ENCODE data around the gene KRT80. TPM values are rescaled to one million over a fixed set of nuclear protein-coding genes. Genes with fewer than 3 reads are reported as not detected.

The KRT80 gene
- total and polyA plus RNA-seq, 2 experiments from 2014 or later = not detected

GRCh38 chr12:52175371-52176350 lies 16.2 kb downstream of the KRT80 start:
- peak; percentile 37 for ATAC-seq
- Mint-ChIP-seq H3K4me3 (no peak overlapping the region), H3K4me1 (peaks cover 7% of the 10 kb centered on the region), H3K27me3 (ENCODE audit: insufficient read depth, low read depth, poor library complexity) (peaks cover 7% of the 10 kb centered on the region), H3K36me3 (ENCODE audit: low read depth) (no peaks in the 10 kb centered on the region), H3K9me3 (no peaks in the 10 kb centered on the region), H3K27ac (peak overlapping the region; percentile 85)
- H3K36me3 ChIP-seq (ENCODE audit: insufficient read depth) = no peaks in the 10 kb centered on the region
- no peaks in the 10 kb centered on the region for H3K79me2 ChIP-seq (replicated peaks; ENCODE audit: insufficient read depth)
- no peaks in the 10 kb centered on the region for H3K27me3 ChIP-seq (ENCODE audit: insufficient read depth)
- H3K4me1 ChIP-seq (ENCODE audit: insufficient read depth) = no peaks in the 10 kb centered on the region
- no peaks in the 10 kb centered on the region for H4K20me1 ChIP-seq (replicated peaks; ENCODE audit: insufficient read depth)
- TF ChIP-seq CTCF (conservative IDR thresholded peaks at IDR 0.05; ENCODE audit: low read depth in 2 of 2) (peak; percentile 29 to 51; a peak in 2 of 4 replicates), POLR2AphosphoS5 (IDR thresholded peaks at IDR 0.05; ENCODE audit: low read depth) (no peak)
- H2AFZ ChIP-seq = peak overlapping the region; percentile 91
- H3K4me3 ChIP-seq = no peak overlapping the region
- H3K4me2 ChIP-seq = no peak overlapping the region
- no peaks in the 10 kb centered on the region for H3F3A ChIP-seq (replicated peaks; ENCODE audit: low read depth)
- H3K9me2 ChIP-seq (ENCODE audit: insufficient read depth) = no peaks in the 10 kb centered on the region
- no peak for DNase-seq (ENCODE audit: low spot score)
- no peak overlapping the region for H3K27ac ChIP-seq (ENCODE audit: low read depth)

DNA sequence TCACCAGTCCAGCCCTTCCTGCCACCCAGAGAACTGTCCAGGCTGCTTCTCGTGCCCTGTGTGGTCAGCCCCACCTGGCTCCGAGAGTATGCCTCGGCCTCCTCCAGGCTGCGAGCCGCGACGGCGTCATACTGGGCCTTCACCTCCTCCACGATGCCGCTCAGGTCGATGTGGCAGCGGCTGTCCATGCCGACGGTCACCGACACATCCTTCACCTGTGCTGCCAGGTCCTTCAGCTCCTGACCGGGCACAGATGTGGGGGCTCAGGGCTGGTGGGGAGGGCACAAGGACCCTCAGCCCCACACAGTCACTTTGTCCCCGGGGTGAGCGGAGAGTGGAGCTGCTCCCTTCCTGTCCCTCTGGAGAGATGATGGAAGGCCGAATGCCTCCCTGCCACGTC lies 18.3 kb downstream of the KRT80 start:
- Mint-ChIP-seq H3K4me1 (peaks cover 7% of the 10 kb centered on the region), H3K36me3 (ENCODE audit: low read depth) (no peaks in the 10 kb centered on the region), H3K27me3 (ENCODE audit: insufficient read depth, low read depth, poor library complexity) (peaks cover 10% of the 10 kb centered on the region), H3K9me3 (no peaks in the 10 kb centered on the region), H3K4me3 (no peak overlapping the region), H3K27ac (no peak overlapping the region)
- ATAC-seq (no peak), DNase-seq (ENCODE audit: low spot score) (no peak)
- Histone ChIP-seq H3K36me3 (ENCODE audit: insufficient read depth) (no peaks in the 10 kb centered on the region), H3K9me2 (ENCODE audit: insufficient read depth) (no peaks in the 10 kb centered on the region), H3F3A (replicated peaks; ENCODE audit: low read depth) (no peaks in the 10 kb centered on the region), H4K20me1 (replicated peaks; ENCODE audit: insufficient read depth) (no peaks in the 10 kb centered on the region), H2AFZ (no peak overlapping the region), H3K4me1 (ENCODE audit: insufficient read depth) (no peaks in the 10 kb centered on the region), H3K4me3 (no peak overlapping the region), H3K4me2 (no peak overlapping the region), H3K27me3 (ENCODE audit: insufficient read depth) (no peaks in the 10 kb centered on the region), H3K27ac (ENCODE audit: low read depth) (no peak overlapping the region), H3K79me2 (replicated peaks; ENCODE audit: insufficient read depth) (no peaks in the 10 kb centered on the region)
- TF ChIP-seq POLR2AphosphoS5 (IDR thresholded peaks at IDR 0.05; ENCODE audit: low read depth) (no peak), NANOG (IDR thresholded peaks at IDR 0.05; ENCODE audit: borderline replicate concordance) (no peak), ZNF114 (CRISPR knock-in tag; IDR thresholded peaks at IDR 0.05) (no peak), ZNF331 (CRISPR knock-in tag; IDR thresholded peaks at IDR 0.05; ENCODE audit: low read depth) (no peak), EZH2 (IDR thresholded peaks at IDR 0.05; ENCODE audit: low read depth, unreplicated experiment) (no peak), EZH2phosphoT487 (IDR thresholded peaks at IDR 0.05; ENCODE audit: unreplicated experiment) (no peak), JUNB (IDR thresholded peaks at IDR 0.05; ENCODE audit: unreplicated experiment) (no peak), CTCF (conservative IDR thresholded peaks at IDR 0.05; ENCODE audit: low read depth in 2 of 2) (no peak), STAT1 (IDR thresholded peaks at IDR 0.05; ENCODE audit: unreplicated experiment) (no peak)
- TF ChIP-seq, protein P1, sequence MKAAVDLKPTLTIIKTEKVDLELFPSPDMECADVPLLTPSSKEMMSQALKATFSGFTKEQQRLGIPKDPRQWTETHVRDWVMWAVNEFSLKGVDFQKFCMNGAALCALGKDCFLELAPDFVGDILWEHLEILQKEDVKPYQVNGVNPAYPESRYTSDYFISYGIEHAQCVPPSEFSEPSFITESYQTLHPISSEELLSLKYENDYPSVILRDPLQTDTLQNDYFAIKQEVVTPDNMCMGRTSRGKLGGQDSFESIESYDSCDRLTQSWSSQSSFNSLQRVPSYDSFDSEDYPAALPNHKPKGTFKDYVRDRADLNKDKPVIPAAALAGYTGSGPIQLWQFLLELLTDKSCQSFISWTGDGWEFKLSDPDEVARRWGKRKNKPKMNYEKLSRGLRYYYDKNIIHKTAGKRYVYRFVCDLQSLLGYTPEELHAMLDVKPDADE (IDR thresholded peaks at IDR 0.05) = no peak
- TF ChIP-seq, protein P2, sequence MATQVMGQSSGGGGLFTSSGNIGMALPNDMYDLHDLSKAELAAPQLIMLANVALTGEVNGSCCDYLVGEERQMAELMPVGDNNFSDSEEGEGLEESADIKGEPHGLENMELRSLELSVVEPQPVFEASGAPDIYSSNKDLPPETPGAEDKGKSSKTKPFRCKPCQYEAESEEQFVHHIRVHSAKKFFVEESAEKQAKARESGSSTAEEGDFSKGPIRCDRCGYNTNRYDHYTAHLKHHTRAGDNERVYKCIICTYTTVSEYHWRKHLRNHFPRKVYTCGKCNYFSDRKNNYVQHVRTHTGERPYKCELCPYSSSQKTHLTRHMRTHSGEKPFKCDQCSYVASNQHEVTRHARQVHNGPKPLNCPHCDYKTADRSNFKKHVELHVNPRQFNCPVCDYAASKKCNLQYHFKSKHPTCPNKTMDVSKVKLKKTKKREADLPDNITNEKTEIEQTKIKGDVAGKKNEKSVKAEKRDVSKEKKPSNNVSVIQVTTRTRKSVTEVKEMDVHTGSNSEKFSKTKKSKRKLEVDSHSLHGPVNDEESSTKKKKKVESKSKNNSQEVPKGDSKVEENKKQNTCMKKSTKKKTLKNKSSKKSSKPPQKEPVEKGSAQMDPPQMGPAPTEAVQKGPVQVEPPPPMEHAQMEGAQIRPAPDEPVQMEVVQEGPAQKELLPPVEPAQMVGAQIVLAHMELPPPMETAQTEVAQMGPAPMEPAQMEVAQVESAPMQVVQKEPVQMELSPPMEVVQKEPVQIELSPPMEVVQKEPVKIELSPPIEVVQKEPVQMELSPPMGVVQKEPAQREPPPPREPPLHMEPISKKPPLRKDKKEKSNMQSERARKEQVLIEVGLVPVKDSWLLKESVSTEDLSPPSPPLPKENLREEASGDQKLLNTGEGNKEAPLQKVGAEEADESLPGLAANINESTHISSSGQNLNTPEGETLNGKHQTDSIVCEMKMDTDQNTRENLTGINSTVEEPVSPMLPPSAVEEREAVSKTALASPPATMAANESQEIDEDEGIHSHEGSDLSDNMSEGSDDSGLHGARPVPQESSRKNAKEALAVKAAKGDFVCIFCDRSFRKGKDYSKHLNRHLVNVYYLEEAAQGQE (IDR thresholded peaks at IDR 0.05; ENCODE audit: unreplicated experiment) = no peak

All from GM23338 (cell line).